NCI-H774 (cell line): ENCODE data around the gene CNBP.
"Not testable (repeated sequence)": the region's sequence is repeated elsewhere in the genome, so short reads cannot be mapped to it uniquely, and the experiment has no call there.

Source experiments
- DNase-seq: peaks from one replicate; lab custom pipeline; 2025; lab: John Stamatoyannopoulos, UW

Gene CNBP

DNA sequence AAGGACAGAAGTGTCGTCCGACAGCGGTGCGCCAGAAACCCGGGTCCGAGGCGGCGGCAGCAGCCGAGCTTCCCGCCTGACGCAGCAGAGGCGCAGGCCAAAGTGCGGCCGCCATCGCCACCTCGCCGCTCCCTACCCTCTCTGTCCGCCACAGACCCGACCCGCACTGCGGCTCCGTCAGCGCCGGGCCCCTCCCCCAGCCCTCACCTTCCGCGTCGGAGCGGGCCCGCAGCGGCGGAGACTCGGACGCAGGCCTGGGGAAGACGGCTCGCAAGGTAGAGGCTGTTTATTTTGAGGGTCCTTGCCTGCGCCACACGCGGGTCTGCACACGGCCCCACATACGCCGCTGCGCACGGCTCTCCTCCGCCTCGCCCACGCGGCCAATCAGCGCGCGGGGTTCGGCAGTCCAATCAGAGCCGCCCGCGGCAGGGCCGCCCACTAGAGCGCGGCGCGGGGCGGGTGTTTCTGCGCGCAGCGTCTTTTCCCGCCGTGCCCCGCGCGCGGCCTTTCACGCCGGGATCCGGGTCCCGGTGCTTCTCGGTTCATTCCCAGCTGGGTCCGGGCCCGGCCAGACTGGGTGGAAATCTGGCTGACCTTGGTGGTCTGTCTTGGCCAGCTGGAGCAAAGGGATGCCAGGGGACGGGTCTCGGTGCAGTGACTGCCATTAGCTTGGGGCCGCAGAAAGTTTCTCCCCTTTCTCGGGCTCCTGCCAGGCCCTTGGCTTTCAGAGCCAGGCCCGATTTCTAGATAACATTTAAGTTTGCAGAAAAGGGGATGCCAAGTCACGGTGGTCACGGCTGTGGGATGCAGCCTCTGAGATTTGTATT, at the start of gene CNBP:
TSS of gene CNBP (minus strand) at position 328 of the 827 bp plus-strand sequence. CDS start 12,139 bp downstream, outside the sequence.
- peak; percentile 95 for DNase-seq

- peak; percentile 48 for DNase-seq
Observed at GRCh38 chr3:129231331-129232119, 47.8 kb upstream of the CNBP start.

DNA sequence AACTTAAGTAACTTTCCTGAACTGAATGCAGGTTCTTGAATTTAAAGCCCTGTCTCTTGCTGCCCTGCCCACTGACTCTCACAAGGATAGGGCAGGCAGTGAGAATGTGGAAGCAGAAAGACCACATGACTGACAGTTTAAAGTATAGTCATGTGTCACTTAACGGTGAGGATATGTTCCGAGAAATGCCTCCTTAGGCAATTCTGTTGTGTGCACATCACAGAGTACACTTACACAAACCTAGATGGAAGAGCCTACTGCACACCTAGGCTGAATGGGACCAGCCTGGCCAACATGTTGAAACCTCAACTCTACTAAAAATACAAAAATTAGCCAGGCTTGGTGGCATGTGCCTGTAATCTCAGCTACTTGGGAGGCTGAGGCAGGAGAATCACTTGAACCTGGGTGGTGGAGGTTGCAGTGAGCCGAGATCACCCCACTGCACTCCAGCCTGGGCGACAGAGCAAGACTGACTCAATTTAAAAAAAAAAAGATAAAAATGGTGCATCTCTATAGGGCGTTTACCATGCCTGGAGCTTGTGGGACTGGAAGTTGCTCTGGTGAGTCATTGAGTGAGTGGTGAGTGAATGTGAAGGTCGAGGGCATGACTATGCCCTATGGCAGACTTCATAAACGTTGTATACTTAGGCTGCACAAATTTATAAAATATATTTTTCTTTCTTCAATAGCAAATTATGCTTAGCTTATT, 46.8 kb upstream of the CNBP start:
- no peak for DNase-seq

GRCh38 chr3:129228891-129229585, 45.3 kb upstream of the CNBP start:
- no peak for DNase-seq

- DNase-seq, result no peak
Observed at GRCh38 chr3:129226374-129226773, 42.7 kb upstream of the CNBP start.

GRCh38 chr3:129224984-129225393, 41.3 kb upstream of the CNBP start:
- DNase-seq, result peak; percentile 24

DNA sequence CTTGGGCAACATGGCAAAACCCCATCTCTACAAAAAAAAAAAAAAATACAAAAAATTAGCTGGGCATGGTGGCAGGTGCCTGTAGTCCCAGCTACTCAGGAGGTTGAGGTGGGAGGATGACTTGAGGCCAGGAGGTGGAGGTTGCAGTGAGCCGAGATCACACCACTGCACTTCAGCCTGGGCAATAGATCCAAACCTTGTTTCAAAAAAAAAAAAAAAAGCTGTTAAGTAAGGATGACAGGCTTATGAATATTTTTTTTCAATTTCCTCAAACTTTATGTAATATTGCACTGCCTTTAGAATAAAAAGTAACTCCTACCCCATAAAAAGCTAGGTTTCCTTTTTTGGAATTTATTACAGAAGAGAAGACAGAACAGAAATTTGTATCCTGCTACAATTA, 40.7 kb upstream of the CNBP start:
- not testable (repeated sequence) for DNase-seq

DNA sequence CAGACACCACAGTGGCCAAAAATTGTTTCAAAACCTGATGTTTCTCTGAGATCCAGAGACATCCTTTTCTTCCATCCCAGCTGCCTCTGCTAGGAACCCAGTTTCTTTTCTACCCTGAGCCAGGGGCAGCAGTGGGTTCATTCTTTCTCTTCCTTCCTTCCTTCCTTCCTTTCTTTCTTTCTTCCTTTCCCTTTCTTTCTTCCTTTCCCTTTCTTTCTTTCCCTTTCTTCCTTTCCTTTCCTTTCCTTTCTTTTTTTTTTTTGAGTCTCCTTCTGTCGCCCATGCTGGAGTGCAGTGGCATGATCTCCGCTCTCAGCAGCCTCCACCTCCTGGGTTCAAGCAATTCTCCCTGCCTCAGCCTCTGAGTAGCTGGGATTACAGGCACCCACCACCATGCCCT, 35.0 kb upstream of the CNBP start:
- no peak for DNase-seq

- no peak for DNase-seq
Observed at GRCh38 chr3:129213238-129213637, 29.5 kb upstream of the CNBP start.

GRCh38 chr3:129211772-129212171, 28.1 kb upstream of the CNBP start:
- peak; percentile 24 for DNase-seq

- DNase-seq, result no peak
Observed at GRCh38 chr3:129211345-129211744, 27.6 kb upstream of the CNBP start.

GRCh38 chr3:129207479-129207878, 23.8 kb upstream of the CNBP start:
- no peak for DNase-seq

DNA sequence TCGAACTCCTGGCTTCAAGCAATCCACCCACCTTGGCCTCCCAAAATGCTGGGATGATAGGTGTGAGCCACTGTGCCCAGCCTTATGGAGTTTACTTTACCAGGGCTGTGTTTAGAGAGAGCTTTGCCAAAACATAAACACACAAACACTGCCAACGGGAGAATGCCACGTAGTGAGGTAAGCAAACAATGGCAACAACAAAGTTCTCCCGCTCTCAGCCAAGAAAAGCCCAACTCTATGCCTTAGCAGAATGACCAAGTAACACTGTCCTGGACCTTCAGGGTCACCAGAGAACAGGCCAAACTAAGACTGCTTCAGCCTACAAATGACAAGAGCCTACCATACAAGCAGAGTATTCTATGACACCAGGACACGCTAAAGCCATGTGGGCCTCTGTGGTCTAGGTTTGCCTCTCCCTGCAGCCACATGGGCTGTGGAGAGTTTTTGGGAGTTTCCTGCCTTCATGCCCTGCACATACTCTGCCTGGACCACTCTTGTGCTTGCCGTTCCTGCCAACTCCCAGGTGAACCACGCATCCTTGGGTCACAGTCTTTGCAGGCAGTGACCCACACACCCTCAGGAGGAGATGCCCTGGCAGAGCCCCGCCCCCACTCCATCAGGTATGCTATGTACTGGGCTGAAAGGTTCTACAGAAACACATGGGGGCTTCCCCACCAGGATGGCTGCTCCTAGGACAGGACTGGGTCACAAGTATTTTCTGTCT, 21.6 kb upstream of the CNBP start:
- no peak for DNase-seq

DNA sequence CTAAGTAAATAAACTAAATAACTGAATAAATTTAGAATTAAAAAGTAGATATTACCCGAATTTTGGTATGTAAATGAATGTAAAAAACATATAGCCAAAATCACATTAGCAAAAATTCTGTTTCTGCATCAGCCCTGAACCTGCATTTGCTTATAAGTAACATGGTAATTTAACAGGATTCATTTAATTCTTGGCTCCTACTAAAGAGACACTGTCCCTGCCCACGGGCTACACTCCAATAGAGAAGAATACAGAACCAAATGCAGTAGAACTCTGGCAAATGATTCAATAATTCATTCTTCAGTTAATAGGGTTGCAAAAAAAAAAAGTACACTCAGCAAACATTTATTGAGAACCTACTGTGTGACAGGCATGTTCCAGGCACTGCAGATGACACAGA, 20.8 kb upstream of the CNBP start:
- no peak for DNase-seq

GRCh38 chr3:129199366-129199765, 15.7 kb upstream of the CNBP start:
- no peak for DNase-seq

DNA sequence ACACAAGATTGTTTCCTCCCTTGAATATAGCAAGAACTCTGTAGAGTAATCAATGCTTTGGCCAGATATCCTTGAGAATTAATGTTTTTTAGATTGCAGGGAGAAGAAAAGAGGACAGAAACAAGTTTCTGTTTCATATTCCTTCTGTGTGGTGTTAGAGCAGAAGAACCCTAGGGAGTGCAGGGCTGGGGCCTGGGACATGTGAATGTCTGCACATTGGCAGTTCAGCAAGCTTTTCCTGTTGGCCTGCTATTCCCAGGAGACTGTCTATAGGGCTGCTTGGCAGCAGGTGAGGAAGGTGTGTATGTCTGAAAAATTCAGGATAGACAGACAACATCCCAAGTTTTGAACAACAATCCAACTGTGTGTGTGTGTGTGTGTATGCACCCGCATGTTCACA, 13.6 kb upstream of the CNBP start:
- DNase-seq, result no peak

- DNase-seq, result no peak
Observed at GRCh38 chr3:129196601-129197000, 12.9 kb upstream of the CNBP start.

DNA sequence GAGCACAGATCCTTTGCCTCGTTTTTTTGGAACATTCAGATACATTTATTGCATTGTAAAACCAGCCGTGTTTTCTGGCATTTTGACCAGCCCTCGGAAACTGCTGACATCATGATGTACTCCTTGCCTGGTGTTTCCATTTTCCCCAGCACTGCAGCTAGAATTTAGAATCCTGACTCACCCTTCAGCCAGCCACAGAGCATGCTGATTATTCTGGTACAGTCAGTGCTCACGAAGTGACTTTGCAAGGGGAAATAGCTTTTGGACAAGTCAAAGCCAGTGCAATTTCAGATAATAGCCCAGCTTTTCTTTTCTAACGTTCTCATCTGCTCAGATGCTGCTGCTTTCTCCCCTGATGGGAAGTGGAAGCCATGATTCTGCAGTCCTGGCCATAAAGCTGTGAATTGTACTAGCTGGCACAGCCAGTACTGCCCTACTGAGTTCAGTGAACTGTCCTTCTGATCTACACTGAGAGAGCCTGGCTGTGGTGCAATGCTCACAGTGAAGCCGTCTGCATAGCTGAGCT, 12.1 kb upstream of the CNBP start:
- DNase-seq, result no peak

GRCh38 chr3:129189793-129190192, 6.1 kb upstream of the CNBP start:
- DNase-seq, result not testable (repeated sequence)

- DNase-seq, result no peak
Observed at GRCh38 chr3:129187857-129188256, 4.2 kb upstream of the CNBP start.

DNA sequence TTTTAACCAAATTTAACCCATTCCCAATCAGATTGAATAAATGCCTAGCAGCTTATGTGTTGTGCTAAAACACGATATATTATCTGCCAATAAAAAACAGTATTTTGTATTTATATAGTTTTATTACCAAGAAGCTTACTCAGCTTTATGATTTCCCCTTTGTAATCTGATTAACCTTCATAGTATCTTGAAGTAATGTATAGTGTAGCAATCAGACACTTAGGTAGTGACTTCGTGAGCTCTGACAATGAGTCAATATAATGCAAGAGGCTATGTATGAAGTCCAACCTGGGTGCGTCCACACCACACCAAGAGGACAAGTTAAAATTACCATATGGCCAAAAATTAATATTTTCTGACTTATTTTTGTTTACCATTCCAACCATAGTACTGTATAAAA, 2.1 kb upstream of the CNBP start:
- no peak for DNase-seq
